AG04449 (cell line): ENCODE measurements around the gene TPST1.

Source experiments
- CTCF ChIA-PET: fragments of 350-600 bp; formaldehyde crosslinking; extraction: SDS; loops from one replicate; lab custom pipeline; 2021; ENCODE audit warnings: antibody characterized with exemption; lab: Yijun Ruan, JAX
- POLR2A ChIA-PET: fragments of 400-600, 350-600 bp; formaldehyde crosslinking; extraction: SDS; loops from one replicate; lab custom pipeline; 2020; ENCODE audit warnings: antibody characterized with exemption, inconsistent platforms; lab: Yijun Ruan, JAX
- DNase-seq: peaks from one replicate; pipeline ENCODE4 v3.0.0-alpha.2; 2010; ENCODE audit warnings: low read depth, low spot score
- H3K4me3 ChIP-seq: 2 replicates; pipeline ENCODE4 v1.5.1; 2011; ENCODE audit warnings: low read depth, mild to moderate bottlenecking, control low read depth, low read length
- CTCF ChIP-seq: IDR thresholded peaks from one replicate; pipeline ENCODE4 v1.5.1; 2011; ENCODE audit warnings: mild to moderate bottlenecking, moderate library complexity, low read length, control low read depth, inconsistent platforms; ENCODE audit not compliant: insufficient read depth; ENCODE audit errors: missing control alignments

The TPST1 gene

GRCh38 chr7:66178258-66178657 lies 26.9 kb upstream of the TPST1 start:
- DNase-seq: no peak
- CTCF ChIA-PET: no interaction called here
- H3K4me3 ChIP-seq: no peak overlapping the region
- POLR2A ChIA-PET: no interaction called here
- TF ChIP-seq CTCF: no peak

GRCh38 chr7:66181329-66181728 lies 23.8 kb upstream of the TPST1 start:
- CTCF ChIA-PET: no interaction called here
- TF ChIP-seq CTCF: no peak
- H3K4me3 ChIP-seq: no peak overlapping the region
- DNase-seq: no peak
- POLR2A ChIA-PET: no interaction called here

- H3K4me3 ChIP-seq: no peak overlapping the region
- DNase-seq: no peak
- CTCF ChIA-PET: no interaction called here
- no peak for TF ChIP-seq CTCF
- POLR2A ChIA-PET: no interaction called here
Measured at GRCh38 chr7:66181845-66182244, 23.3 kb upstream of the TPST1 start.

GRCh38 chr7:66182920-66183319 lies 22.2 kb upstream of the TPST1 start:
- no peak overlapping the region for H3K4me3 ChIP-seq
- ChIA-PET CTCF (interaction anchor here (0.9 kb wide), 1 partner anchor 18 kb away, joined by 3 read pairs; no protein-coding TSS in a partner anchor), POLR2A (no interaction called here)
- no peak for TF ChIP-seq CTCF
- DNase-seq: no peak

- POLR2A ChIA-PET: no interaction called here
- peak; percentile 73 for DNase-seq
- H3K4me3 ChIP-seq: no peak overlapping the region
- CTCF ChIA-PET: no interaction called here
- TF ChIP-seq CTCF: no peak
Measured at GRCh38 chr7:66183700-66184099, 21.4 kb upstream of the TPST1 start.

- no peak for DNase-seq
- no peak for TF ChIP-seq CTCF
- ChIA-PET POLR2A (no interaction called here), CTCF (interaction anchor here (1.4 kb wide), 1 partner anchor 14 kb away, joined by 3 read pairs; no protein-coding TSS in a partner anchor)
- no peak overlapping the region for H3K4me3 ChIP-seq
Measured at GRCh38 chr7:66185680-66186187, 19.4 kb upstream of the TPST1 start.
